HL-60 (cell line): Measurements from ENCODE around the gene PHF21A.

Experiments used
- CTCF ChIP-seq: IDR thresholded peaks from one replicate; pipeline ENCODE4 v1.5.1; 2011; ENCODE audit warnings: low read length, control low read depth, inconsistent platforms; ENCODE audit not compliant: insufficient read depth
- POLR2AphosphoS5 ChIP-seq: IDR thresholded peaks from 2 replicates; pipeline ENCODE4 v1.6.1; 2012; ENCODE audit warnings: low read depth
- REST ChIP-seq: IDR thresholded peaks from 2 replicates; pipeline ENCODE4 v1.6.1; 2012; ENCODE audit warnings: low read depth; ENCODE audit not compliant: insufficient replicate concordance

- TF ChIP-seq CTCF (no peak), POLR2AphosphoS5 (no peak), REST (no peak)
Observed at GRCh38 chr11:45942381-45942780, 178.9 kb downstream of the PHF21A start.
